ENCODE measurements around the gene TNFRSF19.

The TNFRSF19 gene

DNA sequence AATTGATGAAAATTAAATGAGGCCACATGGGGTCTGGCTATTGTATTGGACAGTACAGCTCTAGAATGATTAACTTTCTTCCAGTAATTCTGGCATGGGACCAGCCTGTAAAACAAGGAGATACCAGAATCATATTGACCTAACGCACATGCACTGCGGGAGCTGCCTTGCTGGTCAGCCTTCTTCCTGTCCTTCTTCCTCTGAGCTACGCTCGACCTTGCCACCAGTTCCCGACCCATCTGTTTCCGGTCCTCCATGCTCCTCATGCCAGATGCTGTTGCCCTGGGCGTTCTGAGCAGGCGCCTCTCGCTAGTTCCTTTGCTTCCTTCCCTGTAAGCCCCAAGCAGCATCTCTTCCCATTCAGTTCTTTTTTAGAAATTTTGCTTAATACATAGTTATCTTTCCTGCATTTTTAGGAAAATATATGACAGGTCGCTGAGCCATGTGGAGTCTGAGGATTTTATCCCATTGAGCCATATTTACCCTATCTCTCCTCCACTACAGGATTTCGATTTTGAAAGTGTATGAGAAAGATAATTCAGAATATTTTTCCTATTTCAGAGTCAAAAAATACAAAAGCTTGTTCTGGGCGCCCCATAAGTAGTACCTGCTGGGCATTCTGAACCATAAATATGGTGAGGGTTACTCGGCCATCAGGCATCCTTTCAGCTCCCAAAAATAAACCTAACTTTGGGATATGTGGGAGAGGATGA lies 38.6 kb downstream of the TNFRSF19 start:
- DNase-seq, result no peak

DNA sequence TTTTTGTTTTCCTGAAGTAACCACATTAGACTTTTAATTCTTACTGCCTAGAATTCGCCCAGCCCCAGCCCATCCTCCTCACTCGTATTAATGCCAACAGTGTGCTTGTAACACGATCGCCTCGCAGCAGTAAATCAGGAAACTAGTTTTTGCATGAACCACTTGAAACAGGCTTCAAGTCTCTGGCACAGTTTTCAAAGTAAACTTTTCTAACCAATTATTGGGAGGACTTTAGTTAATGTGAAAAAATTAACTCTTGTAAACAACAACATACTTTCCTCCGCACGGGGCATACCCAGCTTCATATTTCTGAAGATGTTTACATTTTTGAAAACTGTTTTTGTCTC lies 39.2 kb downstream of the TNFRSF19 start:
- DNase-seq, result no peak

DNA sequence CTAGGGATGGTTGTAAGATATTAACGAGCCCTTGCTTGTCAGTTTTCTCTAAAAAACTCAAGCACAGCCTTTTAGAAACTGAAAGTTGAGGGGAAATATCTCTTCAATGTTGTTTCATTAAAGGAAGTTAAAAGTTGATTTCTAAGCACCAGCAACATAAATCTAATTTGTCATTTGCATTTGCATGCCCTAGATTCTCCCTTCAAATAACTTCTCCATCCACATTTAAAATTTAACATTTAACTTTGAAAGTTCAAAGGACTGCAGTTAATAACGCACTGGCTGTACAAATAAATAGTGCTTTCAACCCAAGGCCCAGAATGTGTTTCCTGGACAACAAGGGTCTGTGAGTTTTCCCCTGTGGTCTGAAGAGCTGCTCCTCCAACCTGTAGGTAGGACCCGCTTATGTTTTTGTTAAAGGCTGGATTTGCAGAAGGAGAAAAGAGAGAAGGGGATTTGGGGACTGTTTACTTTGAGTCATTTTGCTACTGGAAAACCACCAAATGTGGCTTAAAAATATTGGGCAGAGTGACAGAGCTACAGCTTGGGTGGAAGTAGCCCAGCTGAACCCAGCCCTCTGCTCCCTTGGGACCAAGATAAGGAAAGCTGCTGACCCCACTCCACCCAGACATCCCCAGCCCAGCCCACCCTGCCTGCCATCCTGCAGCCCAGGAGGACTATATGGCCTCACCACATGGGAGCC lies 39.8 kb downstream of the TNFRSF19 start:
- DNase-seq, result no peak

DNA sequence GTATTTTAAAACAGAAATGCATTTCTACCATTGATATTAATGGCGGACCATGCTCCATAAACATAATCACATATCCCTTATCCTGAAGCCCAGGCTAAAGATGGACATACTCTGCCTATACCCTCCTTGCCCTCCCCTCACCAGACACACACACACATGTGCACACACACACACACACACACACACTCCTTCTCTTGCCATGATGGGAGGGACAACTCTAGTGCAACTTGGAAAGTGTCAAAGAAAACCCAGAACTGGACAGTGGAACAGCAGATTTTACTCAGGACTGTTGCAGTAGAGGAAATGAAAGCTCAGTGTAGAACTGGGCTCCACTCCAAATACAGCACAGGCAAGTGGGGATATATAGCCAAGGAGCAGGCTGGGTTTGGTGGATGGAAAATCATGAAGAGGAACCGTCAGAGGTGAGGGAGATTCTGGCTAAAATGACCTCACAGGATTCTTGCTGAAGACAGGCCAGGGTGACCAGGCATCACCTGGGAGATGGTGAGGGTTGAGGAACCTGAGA lies 40.8 kb downstream of the TNFRSF19 start:
- no peak for DNase-seq

DNA sequence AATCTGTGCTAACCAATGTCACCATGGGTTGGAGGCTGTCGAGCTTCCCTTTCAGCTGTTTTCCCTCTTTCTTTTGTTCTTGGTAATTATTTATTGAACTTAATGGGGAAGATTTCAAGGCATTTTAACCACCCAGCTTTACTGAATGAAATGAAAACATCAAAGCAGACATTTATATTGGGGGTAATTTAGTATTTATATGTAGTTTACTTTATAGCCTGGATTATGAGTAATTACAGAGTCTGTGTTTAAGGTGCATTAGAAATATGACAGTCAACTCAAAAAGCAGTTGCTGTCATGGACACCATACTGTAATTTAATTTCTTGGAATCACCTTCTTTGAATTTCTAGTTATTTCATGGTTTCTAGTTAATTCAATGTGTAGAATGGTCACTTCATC lies 42.0 kb downstream of the TNFRSF19 start:
- DNase-seq, result no peak

DNA sequence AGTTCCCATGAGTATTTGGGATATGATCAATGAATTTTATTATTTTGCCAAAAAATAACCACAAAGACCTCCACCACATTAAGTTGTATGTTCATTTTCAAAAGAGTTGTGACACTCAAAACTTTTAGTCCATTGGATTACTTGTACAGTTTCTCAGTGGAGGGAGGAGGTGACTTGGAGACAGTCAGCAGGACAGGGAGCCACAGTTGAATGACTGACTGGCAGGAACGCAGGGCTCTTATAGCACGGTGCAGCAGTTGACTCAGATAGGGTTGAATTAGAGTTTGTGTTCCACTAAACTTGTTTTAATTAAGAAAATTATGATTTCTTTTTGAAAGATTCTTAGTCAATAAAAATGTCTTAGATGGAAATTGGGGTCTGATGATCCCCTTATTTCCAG lies 42.5 kb downstream of the TNFRSF19 start:
- DNase-seq, result no peak

DNA sequence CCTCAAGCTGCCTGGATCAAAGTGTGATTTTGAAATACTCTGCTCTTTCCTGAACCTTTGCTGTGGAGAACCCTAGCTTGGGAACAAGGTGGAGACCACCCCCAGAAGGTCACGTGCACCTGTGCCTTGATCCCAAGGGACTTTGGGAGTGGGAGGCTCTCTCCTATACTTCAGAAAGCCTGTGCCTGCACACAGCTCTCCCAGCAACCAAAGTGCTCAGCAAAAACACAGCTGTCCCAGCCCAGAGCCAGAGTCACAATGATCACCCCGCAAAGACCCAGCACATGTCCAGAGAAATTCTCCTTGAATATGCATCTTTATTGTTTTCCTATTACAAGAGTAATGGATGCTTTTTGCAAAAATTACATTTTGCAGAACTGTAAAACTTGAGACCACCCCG lies 43.4 kb downstream of the TNFRSF19 start:
- DNase-seq, result no peak

DNA sequence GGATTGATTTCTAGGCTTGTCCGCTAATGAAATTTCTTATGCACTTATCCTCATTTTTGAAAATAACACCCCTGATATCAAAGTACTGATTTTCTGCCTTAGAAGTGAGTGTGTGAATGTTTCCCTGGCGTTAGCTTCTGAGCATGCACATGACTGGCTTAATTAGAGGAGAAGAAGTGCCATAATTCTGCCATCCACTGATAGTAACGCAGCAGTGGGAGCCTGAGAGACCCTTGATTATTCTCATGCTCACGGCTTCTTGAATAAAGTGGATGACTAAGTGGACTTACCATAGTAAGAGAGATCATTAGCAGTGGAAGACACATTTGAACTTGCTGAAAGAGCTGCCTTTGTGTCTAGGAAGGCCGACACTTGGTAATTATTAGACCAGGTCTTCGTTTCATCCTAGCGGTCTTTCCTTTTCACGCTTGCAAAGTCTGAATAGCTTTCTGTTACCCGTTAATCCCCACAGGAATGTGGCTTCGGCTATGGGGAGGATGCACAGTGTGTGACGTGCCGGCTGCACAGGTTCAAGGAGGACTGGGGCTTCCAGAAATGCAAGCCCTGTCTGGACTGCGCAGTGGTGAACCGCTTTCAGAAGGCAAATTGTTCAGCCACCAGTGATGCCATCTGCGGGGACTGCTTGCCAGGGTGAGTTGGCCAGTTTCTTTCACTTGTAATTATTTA lies 45.3 kb downstream of the TNFRSF19 start:
- DNase-seq, result no peak

DNA sequence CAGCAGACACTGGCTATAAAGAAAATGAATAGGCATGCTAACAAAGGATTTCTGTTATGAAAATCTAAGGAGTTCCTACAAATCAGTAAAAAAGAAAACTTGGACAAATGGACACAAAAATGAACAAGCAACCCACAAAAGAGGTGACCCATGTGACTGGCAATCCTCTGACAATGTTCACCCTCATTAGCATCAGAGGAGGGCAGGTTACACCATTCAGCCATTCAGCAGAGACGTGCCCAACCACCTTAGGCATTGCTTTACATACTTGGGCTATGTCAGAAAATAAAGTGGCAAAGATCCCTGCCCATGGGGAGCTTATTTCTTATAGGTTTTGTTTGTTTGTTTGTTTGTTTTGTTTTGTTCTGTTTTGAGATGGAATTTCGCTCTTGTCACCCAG lies 46.0 kb downstream of the TNFRSF19 start:
- no peak for DNase-seq

DNA sequence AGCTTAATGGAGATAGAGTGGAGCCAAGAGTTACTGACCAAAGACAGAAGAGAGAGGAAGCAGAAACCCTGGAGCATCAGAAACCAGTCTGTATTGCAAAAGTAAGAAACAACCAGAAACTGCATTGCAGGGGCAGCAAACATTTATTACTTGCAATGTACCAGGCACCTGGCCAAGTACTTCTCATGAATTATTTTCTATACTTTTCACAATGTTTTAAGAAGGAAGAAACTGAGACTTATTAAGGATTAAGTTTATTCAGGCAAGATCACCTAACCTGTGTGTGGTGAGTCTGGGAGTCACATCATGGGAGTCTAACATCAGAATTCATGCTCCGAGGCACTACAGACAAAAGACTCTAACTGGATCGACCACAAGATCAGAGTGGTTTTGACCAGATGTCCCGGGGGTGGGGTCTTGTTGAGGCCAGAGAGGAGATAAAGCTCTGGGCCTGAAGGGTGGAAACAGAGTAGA lies 47.4 kb downstream of the TNFRSF19 start:
- DNase-seq, result no peak

DNA sequence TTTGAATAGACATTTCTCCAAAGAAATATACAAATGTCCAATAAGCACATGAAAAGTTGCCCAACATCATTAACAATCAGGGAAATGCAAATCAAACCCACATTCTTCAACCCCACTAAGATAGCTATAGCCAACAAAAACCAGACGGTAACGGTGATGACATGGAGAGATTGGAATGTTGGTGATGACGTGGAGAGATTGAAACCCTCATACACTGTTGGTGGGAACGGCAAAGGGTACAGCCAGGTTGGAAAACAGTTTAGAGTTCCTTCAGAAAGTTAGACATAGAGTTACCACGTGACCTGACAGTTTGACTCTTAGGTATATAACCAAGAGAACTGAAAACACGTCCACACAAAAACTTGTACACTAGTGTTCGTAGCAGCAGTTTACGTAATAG lies 48.1 kb downstream of the TNFRSF19 start:
- no peak for DNase-seq

DNA sequence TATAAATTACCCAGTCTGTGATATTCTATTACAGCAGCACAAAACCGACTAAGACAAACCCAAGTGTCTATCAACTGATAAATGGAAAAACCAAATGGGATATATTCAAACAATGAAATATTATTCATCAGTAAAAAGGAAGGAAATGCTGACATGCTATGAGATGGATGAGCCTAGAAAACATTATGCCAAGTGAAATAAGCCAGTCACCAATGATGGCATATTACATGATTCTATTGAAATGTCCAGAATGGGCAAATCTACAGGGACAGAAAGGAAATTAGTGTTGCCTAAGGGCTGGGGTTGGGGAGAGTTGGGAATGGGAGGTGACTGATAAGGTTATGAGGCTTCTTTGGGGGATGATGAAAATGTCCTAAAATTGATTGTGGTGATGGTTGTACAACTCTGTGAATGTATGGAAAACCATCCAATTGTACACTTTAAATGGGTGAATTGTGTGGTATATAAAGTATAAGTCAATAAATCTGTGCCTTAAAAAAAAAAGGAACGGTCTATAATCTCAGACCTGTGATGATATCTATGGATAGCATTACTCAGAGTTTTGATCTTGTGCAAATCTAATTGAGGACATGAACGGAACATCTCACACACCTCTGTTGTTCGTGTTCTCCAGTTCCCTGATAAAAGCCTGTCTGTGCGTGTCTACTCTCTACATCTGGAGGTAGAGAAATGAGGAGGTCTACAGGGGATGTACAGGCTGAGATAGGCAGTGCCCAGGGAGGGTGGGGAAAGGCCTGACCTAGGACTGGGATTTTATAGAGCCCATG lies 49.0 kb downstream of the TNFRSF19 start:
- DNase-seq, result no peak

DNA sequence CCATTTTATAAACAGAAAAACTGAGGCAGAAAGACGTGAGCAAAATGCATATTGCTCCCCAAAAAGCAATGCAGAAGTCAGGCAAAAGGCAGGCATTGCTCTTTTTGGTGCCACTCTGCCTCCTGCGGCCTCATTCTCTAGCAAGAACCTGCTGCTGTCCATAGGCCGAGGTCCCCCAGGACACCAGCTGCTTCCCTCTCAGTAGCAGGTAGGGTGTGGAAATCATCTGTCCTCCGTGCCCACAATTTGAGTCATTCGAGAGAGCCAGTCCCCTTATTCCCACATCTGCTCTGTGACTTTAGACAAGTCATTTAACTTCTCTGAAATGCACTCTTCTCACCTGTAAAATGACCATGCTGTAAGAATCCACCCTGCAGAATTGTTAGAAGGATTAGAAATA lies 50.0 kb downstream of the TNFRSF19 start:
- no peak for DNase-seq

DNA sequence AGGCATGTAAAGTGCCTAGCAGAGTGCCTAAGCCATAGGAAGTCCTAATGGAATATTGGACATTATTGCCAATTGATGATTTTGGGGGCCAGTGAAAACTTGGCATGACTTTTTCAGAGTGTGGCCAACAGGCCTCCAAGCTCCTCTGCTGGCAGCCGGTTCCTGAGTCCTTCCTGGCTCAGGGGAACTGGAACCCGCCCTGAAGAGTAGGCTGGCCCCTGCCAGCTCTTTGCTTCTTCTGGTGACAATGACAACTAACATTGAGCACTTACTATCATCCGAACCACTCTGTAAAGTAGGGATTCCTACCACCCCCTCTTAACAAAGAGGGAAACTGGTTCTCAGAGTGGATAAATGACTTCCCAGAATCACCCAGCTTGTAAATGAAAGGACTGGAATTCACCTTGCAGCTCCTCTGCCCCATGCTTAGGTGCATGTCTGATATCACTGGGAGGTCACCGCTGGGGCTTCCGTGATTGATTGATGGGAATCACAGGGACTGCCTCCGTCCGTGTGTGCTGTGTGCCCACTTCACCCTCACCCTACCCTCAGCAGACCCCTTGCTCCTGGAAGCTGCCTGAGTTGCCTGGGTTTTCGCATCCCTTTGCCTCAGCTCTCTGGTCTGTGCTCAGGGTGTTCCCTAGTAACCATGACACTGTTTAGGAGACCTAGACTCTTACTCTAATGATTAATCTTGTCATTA lies 50.6 kb downstream of the TNFRSF19 start:
- no peak for DNase-seq

DNA sequence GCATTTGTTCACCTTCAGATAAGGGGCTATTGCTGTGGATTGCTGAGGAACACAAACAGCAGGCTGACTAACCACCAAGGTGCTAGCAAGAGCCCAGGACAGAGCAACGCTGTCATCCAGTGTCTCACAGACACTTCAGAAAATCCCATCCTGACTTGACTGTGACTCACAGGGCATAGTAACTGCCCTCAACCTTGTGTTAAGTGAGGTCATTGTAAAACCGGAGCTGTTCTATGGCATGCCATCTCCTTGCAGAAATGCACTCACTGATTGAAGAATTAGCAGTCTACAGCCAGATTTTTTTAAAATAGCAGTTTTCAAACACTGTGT lies 51.1 kb downstream of the TNFRSF19 start:
- no peak for DNase-seq

DNA sequence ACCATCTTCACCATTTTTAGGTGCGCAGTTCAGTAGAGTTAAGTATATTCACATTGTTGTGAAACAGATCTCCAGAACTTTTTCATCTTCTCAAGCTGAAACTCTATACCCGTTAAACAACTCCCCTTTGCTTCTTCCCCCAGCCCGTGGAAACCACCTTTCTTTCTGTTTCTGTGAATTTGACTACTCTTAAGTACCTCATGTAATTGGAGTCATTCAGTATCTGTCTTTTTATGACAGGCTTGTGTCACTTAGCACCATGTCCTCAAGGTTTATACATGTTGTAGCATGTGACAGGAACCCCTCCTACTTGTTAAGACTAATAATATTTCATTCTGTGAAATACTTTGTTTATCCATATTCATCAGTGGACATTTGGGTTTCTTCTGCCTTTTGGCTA lies 52.8 kb downstream of the TNFRSF19 start:
- DNase-seq, result no peak

DNA sequence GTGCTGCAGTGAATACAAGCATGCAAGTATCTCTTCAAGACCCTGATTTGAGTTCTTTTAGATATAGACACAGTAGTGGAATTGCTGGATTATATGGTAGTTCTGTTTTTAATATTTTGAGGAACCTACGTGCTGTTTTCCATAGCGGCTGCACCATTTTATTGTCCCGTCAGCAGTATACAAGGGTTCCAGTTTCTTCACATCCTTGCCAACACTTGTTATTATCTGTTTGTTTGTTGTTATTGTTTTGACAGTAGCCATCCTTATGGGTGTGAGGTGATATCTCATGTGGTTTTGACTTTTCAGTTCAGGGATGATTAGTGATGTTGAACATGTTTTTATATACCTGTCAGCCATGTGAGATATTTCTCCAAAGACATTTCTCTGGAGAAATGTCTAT lies 53.2 kb downstream of the TNFRSF19 start:
- no peak for DNase-seq

DNA sequence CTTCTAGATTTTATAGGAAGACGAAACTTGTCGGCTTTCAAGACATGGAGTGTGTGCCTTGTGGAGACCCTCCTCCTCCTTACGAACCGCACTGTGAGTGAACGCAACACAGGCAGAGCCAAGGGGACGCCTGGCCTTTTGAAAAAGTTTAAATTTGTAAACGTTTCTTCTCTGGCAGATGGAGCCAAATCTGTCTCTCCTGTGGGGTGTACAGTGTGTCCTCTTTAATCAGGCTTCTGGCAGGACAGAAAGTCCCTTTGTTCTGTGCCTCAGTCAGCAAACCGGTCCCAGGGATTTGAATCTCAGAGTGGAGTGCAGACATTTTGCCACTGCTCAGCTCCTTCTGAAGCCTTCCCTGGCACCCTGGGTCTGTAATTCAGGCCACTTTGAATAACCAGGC lies 56.5 kb downstream of the TNFRSF19 start:
- DNase-seq, result no peak

DNA sequence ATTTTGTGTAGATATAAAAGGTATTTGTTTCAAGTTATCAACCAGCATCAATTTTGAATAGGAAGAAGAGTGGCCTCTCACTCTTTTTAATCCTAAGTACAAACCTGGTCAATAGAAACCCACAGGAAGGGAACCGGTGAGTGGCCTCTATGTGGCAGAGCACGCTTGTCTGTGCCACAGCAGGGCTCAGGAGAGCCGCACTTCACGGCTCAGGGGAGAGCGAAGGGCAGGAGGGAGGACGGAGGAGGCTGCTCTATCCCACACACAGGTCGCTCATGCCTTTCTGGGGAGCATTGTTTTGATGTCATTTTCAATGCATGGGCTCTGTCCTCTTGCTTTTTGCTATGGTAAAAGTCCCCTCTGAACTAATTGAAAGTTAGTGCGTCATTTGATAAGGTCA lies 57.2 kb downstream of the TNFRSF19 start:
- DNase-seq, result no peak

DNA sequence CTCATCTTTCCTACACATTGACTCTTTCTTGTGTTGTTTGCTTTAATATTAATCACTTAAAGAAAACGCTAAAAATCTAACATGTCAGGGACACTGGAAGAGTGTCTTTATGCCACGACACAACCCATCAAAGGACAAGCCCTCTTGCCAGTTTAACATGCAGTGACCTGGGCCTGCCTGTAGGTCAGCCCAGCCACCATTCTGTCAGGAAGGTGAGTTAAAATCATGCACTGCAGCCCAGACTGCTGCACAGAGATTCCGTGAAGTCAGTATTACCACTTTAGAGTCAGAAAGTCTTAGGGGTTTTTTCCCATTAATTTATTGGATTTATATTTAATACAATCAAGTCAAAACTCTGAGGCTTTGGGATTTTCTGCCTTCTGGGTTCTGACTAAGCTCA lies 58.0 kb downstream of the TNFRSF19 start:
- DNase-seq, result no peak

DNA sequence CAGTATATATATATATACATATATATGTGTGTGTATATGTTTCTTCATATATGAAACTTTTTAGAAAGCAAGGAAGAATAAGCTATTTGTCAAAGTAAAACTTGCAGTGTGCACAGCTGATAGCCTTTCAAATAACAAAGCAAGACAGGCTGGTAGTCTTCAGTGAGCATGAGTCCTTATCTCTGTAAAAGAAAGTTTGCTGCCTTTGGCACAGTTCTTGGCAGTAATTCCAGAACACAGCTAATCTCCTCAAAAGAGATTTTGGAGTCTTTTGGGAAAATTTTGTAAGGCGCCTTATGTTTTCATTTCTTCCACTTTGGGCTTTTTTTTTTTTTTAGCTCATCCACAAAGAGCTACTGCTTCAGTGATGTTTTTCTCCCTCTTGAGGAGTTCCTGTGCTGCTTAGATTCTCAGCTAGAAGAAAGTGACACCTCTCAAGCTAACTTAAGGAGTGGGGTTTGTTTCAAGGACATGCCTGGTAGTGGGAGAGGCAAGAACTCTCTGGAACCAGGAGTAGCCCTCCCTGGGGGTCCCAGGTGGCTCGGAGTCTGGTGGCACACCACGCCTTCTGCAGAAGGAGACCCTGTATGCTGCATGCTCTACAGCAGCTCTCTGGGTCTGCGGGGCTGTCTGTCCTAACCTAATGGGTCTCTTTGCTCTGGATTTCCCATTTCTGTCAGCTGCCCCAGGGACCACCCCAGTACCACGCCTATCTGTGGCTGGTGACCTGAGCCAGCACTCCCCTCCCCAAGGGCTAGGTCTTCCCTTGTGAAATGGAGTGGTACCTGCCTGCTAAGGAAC lies 58.8 kb downstream of the TNFRSF19 start:
- DNase-seq, result no peak

Measured in COR-L47 (cell line).